GM12875 (cell line): ENCODE data around the gene POMC.

Experiments
- H3K4me3 ChIP-seq: one replicate; pipeline ENCODE4 v1.5.1; 2011; ENCODE audit warnings: low read depth, low read length, control low read depth
- TF ChIP-seq, protein P1 (sequence below): IDR thresholded peaks from 2 replicates; pipeline ENCODE4 v1.5.1; 2011; ENCODE audit warnings: low read depth, mild to moderate bottlenecking, control low read depth, inconsistent platforms, low read length, moderate library complexity, borderline replicate concordance; ENCODE audit not compliant: insufficient read depth

The POMC gene

DNA sequence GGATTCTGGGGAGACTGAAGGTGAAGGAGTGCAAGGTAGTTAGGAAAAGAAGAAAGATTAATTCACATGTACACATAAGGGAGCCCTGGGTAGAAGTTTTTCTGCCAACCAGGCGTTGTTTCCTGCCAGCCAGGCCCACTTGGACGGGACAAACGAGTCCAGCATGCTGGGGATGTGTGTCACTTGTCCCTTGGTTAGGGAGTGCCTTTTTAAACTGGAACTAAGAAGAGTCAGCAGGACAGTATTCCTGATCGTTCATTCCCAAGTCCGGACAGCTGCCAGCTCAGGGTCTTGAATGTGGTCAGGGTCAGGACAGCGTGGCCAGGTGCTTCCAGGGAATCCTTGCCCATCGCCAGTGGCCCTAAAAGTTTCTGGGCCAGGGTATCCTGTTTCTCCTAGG is 43.2 kb downstream of the POMC start:
- H3K4me3 ChIP-seq, result no peak overlapping the region
- TF ChIP-seq, protein P1, sequence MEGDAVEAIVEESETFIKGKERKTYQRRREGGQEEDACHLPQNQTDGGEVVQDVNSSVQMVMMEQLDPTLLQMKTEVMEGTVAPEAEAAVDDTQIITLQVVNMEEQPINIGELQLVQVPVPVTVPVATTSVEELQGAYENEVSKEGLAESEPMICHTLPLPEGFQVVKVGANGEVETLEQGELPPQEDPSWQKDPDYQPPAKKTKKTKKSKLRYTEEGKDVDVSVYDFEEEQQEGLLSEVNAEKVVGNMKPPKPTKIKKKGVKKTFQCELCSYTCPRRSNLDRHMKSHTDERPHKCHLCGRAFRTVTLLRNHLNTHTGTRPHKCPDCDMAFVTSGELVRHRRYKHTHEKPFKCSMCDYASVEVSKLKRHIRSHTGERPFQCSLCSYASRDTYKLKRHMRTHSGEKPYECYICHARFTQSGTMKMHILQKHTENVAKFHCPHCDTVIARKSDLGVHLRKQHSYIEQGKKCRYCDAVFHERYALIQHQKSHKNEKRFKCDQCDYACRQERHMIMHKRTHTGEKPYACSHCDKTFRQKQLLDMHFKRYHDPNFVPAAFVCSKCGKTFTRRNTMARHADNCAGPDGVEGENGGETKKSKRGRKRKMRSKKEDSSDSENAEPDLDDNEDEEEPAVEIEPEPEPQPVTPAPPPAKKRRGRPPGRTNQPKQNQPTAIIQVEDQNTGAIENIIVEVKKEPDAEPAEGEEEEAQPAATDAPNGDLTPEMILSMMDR, result no peak

DNA sequence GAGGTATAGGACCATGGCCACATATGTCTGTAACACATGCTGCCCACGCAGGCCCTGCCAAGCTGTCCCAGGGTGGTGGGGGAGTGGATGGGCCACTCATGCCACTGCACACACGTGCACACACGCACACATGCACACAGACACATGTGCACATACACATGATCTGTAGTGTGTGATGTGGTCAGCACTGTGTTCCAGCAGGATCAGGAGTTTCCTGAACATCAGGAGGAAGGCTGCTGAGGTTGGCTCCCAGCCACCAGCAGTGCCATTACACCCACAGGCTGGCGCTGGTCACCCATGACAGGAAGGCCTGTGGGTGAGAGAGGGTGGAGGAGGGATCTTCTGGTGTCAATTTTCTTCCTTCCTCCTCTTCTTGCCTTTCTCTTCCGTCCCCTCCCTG is 44.7 kb downstream of the POMC start:
- no peak overlapping the region for H3K4me3 ChIP-seq
- TF ChIP-seq, protein P1, result no peak

DNA sequence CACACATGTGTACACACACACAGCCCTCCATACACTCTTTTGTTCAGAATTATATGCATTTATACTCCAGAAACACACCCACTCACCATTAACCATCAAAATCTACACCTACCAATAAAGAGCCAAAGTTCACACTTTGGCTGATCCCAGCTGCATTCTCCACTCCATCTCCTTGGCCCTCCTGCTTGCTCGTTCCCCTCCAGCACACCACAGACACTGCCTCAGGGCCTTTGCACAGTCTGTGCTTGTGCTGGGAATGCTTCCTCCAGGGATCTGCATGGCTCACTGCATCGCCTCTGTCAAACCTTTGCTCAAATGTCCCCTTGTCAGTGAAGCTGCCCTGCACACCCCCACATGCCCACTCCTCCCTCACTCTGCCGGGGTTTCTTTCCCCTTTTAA is 46.0 kb downstream of the POMC start:
- TF ChIP-seq, protein P1, result no peak
- H3K4me3 ChIP-seq, result no peak overlapping the region

DNA sequence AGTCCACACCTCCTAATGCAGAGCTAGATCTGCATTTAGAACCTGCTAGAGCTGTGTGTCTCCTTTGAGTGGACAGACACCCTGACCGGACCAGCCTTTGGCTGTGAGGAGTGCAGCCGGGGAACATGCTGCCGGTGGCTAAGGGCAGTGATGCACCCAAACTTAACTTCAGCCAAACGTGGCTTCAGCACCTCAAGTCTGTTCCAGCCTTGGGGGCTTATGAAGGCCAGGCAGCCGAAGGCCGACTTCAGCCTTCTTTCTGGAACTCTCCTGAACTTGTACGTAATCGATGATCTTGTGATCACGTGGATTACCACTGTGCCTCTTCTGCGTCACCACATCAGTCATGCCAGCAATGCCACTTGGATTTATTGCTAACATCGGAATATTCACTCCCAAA is 49.1 kb downstream of the POMC start:
- TF ChIP-seq, protein P1, result no peak

DNA sequence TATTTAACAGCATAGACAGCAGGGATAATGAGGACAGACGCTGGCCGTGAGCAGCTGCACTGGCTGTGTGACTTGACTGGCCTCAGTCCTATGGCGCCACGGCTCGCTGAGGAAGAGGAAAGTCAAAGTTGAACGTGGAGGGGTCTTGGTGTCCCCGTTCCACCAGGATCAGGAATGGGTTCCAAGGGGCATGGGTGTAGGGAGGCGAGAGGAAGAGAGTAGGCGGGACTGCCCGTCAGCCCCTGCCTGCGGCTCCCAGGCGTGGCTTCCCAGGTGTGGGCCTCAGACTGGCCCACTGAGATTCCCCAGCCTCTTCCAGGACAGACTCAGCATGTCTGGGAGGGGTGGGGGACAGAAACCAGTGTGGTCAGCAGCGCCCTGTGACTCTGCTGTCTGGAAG is 51.4 kb downstream of the POMC start:
- H3K4me3 ChIP-seq, result no peak overlapping the region
- TF ChIP-seq, protein P1, result no peak

More for the DNA sequence above, 49.1 kb downstream of the POMC start:
- H3K4me3 ChIP-seq, result no peak overlapping the region

DNA sequence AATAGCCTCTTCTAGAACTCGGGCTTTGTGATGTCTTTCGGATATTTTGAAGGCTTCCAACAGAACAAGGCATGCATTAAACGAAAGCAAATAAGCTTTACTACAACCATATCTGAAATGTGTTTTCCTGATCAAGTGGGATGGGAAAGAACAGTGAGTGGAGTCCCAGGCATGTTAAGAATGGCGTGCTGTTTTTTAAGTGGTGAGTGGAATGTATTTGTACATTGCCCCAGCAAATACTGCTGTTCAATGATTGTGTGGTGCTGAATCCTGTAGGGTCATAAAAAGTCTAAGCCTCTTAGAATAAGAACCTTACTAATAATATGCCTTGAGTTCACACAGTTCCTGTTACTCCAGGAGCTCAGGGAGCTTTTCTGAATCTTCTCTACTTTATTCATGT is 52.5 kb downstream of the POMC start:
- no peak overlapping the region for H3K4me3 ChIP-seq
- TF ChIP-seq, protein P1, result no peak

DNA sequence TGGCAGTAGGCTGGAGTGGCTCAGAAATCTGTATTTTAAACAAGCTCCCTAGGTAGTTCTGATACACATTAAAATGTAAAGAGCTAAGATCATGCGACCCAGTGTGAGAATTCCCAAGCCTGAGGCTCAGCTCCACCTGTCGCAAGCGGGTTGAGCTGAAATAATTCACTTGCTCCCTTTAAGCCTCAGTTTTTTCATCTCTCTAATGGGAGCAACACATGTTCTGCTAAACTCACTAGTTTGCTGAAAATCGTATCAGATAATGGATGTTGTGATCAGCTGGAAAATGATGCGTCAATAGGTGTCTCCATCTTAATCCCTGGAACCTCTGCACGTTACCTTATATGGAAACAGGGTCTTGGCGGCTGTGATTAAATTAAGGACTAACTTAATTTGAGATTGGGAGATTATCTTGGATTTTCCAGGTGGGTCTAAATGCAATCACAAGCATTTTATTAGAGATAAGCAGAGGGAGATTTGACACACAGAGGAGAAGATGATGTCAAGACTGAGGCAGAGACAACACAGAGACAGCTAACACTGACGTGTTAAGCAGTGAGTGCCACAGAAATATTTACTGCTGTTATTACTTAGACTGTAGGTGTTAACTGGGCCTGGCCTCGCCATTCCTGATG is 53.0 kb downstream of the POMC start:
- TF ChIP-seq, protein P1, result no peak

More for the DNA sequence above, 53.0 kb downstream of the POMC start:
- H3K4me3 ChIP-seq, result no peak overlapping the region
